GM10248 (cell line): ENCODE measurements around the gene SUB1.
A peak's percentile ranks its signal among the peaks of the same experiment; 100 is the strongest.
"Not testable (repeated sequence)": the region's sequence is repeated elsewhere in the genome, so short reads cannot be mapped to it uniquely, and the experiment has no call there.

Source experiments
- CTCF ChIA-PET: fragments of 300-600 bp; sonication (Branson Sonifier 250); formaldehyde crosslinking; extraction: SDS; loops from one replicate; lab custom pipeline; 2021; ENCODE audit warnings: antibody characterized with exemption; lab: Yijun Ruan, JAX
- POLR2A ChIA-PET: fragments of 350-650 bp; sonication (Branson Sonifier 250); formaldehyde crosslinking; extraction: SDS; loops from one replicate; lab custom pipeline; 2020; ENCODE audit warnings: antibody characterized with exemption; lab: Yijun Ruan, JAX
- DNase-seq: peaks from one replicate; pipeline ENCODE4 v3.0.0; 2012; ENCODE audit errors: extremely low spot score
- TF ChIP-seq, protein P1 (sequence below): IDR thresholded peaks from 2 replicates; pipeline ENCODE4 v1.5.1; 2012; ENCODE audit warnings: mild to moderate bottlenecking, low read depth; ENCODE audit errors: extremely low read depth, missing control alignments, control extremely low read depth

The SUB1 gene

DNA sequence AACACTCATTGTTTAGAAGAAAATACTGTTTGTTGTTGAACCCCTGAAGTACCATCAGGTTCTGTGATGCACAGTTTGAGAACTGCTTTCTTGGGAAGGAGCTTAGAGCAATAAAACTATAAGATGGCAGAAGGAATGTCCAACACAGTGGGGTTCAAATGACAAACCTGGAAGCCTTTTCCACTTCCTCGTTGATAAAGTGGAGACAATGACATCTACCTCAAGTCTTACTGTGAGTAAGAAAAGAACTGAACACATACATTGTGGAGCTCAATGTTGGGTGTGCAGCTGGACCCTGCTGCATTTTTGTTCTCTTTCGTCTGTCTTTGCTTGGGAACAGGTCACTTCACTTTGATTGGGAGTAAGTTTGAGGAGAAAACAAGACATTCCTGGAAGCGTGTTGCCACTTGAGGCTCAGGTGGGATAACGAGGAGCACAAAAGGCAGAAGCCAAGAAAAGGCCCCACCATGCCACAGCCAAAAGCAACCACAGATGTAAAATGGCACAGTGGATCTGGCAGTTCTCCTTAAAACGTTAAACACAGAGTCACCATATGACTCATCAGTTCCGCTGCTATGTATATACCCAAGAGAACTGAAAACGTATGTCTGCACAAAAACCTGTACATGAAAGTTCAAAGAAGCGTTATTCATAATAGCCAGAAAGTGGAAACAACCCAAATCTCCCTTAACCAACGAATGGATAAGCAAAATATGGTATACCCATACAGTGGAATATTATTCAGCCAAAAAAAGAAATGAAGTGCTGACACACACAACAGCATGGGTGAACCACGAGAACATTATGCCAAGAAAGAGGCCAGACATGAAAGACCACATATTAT is 42.9 kb upstream of the SUB1 start:
- TF ChIP-seq, protein P1, sequence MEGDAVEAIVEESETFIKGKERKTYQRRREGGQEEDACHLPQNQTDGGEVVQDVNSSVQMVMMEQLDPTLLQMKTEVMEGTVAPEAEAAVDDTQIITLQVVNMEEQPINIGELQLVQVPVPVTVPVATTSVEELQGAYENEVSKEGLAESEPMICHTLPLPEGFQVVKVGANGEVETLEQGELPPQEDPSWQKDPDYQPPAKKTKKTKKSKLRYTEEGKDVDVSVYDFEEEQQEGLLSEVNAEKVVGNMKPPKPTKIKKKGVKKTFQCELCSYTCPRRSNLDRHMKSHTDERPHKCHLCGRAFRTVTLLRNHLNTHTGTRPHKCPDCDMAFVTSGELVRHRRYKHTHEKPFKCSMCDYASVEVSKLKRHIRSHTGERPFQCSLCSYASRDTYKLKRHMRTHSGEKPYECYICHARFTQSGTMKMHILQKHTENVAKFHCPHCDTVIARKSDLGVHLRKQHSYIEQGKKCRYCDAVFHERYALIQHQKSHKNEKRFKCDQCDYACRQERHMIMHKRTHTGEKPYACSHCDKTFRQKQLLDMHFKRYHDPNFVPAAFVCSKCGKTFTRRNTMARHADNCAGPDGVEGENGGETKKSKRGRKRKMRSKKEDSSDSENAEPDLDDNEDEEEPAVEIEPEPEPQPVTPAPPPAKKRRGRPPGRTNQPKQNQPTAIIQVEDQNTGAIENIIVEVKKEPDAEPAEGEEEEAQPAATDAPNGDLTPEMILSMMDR, result no peak

DNA sequence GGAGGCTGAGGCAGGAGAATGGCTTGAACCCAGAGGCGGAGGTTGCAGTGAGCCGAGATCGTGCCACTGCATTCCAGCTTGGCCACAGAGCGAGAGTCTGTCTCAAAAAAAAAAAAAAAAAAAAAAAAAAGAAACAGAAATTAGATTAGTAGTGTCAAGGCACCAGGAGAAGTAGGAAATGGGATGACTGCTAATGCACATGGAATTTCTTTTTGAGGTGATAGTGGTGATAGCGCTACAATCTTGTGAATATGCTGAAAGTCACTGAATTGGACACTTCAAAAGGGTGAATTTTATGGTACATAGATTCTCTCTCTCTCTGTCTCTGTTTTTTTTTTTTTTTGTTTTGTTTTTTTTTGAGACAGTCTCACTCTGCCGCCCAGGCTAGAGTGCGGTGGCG is 42.1 kb upstream of the SUB1 start:
- DNase-seq, result no peak
- CTCF ChIA-PET, result no interaction called here
- POLR2A ChIA-PET, result no interaction called here
- TF ChIP-seq, protein P1, result no peak

More for the DNA sequence above, 42.9 kb upstream of the SUB1 start:
- ChIA-PET POLR2A (no interaction called here), CTCF (interaction anchor here (0.8 kb wide), 1 partner anchor 28 kb away, joined by 4 read pairs; no protein-coding TSS in a partner anchor)
- peak; percentile 53 for DNase-seq

DNA sequence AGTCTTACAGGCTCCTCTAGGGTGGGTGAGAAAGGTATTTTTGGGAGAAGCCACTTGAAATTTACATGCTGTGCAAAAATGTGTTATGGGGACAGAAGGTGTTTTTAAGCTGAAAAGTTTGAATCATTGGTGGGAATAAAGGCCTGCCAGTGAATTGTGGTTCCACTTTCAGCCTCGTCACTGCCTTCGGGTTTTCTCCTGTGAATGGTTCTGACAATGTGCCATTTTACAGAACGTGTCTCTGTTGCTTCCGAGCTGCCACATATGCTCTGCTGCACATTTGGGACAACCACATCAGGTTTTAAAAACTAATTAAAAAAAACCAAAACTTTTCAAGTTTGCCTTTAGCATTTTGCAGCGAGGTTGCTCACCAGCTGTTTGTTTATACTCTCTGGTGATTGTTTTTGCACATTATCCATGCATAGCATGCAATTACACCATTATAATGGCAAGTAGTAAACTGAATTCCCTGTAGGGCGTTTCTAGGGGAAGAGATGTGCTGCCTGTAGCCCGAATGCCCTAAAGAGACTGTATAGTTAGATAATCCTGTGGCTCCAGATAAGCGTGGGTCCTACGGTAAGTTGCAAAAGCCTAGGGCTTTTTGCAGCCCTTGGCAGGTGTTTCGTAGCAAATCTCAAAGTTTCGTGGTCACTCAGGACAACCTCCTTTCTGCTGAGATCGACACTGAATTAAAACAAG is 40.1 kb upstream of the SUB1 start:
- ChIA-PET CTCF (interaction anchor here (1.7 kb wide), 1 partner anchor 45 kb away, joined by 5 read pairs; no protein-coding TSS in a partner anchor), POLR2A (no interaction called here)

DNA sequence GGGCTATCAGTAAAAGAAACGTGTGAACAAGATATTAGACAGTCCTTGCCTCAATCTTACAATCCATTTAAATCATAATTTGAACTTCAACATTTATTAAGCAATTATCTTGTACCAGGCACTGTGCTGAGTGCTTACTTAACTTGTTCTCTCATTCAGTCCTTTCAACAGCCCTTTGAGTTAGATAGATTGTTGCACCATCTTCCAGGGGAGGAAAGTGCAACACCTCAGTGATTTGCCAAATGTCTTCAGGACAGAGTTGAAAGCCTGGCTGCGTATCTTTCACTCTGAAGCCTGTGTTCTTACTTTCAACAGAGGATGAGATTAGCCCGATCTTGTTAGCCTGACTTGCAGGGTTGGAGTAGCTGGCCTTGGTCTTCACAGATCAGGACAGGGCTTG is 34.2 kb upstream of the SUB1 start:
- POLR2A ChIA-PET, result no interaction called here
- CTCF ChIA-PET, result interaction anchor here (0.8 to 1.2 kb wide), 2 partner anchors 60 to 61 kb away, joined by 3 read pairs; no protein-coding TSS in a partner anchor
- TF ChIP-seq, protein P1, result no peak
- no peak for DNase-seq

More for the DNA sequence above, 40.1 kb upstream of the SUB1 start:
- TF ChIP-seq, protein P1, result no peak
- no peak for DNase-seq

DNA sequence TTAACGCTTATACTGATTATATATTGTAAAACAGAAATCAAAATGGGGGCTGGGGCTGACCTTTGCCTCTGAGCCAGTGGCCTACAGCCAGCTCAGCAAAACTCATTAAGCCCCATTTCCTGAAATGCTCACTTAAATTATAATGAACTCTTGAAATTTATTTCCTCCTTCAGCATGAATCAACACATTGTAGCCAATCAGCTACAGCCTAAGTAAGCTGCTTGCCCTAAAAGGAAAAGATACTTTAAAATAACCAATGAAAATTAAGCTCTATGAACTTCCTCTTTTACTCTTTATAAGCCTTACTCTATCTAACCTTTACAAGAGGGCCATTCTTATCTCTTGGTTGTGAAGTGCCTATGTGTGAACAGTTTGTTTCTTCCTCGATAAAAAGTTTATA is 33.5 kb upstream of the SUB1 start:
- TF ChIP-seq, protein P1, result no peak
- ChIA-PET POLR2A (no interaction called here), CTCF (interaction anchor here (0.8 to 1.2 kb wide), 2 partner anchors 61 kb away, joined by 3 read pairs; no protein-coding TSS in a partner anchor)
- DNase-seq, result no peak

DNA sequence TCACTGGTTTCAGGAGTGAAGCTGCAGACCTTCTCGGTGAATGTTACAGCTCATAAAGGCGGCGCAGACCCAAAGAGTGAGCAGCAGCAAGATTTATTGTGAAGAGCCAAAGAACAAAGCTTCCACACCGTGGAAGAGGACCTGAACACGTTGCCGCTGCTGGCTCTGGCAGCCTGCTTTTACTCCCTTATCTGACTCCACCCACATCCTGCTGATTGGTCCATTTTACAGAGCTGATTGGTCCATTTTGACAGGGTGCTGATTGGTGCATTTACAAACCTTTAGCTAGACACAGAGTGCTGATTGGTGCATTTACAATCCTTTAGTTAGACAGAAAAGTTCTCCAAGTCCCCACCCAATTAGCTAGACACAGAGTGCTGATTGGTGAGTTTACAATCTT is 32.9 kb upstream of the SUB1 start:
- POLR2A ChIA-PET, DNase-seq: not testable (repeated sequence)
- CTCF ChIA-PET, result interaction anchor here (1.2 to 1.5 kb wide), 3 partner anchors 28 to 60 kb away, joined by 3 to 10 read pairs (median 3); no protein-coding TSS in a partner anchor
